Neural crest cell (in vitro differentiated cells): ENCODE measurements around the gene KRT12. TPM values are rescaled to one million over a fixed set of nuclear protein-coding genes. Genes with fewer than 3 reads are reported as not detected.
"Not testable (repeated sequence)": the region's sequence is repeated elsewhere in the genome, so short reads cannot be mapped to it uniquely, and the experiment has no call there.

Source experiments
- DNase-seq: peaks from one replicate; pipeline ENCODE4 v3.0.0; 2021; ENCODE audit warnings: low read depth, mixed read lengths, low spot score
- H3K27ac Mint-ChIP-seq: one replicate; pipeline ENCODE4 v1.8.0; 2021; ENCODE audit warnings: mild to moderate bottlenecking, mixed read lengths; ENCODE audit not compliant: unreplicated experiment
- H3K27me3 Mint-ChIP-seq: 2 replicates; pipeline ENCODE4 v1.8.0; 2021; ENCODE audit warnings: low read depth, mild to moderate bottlenecking, mixed read lengths
- H3K36me3 Mint-ChIP-seq: 2 replicates; pipeline ENCODE4 v1.8.0; 2021; ENCODE audit warnings: low read depth, mild to moderate bottlenecking, mixed read lengths
- H3K4me1 Mint-ChIP-seq: 2 replicates; pipeline ENCODE4 v1.8.0; 2021; ENCODE audit warnings: mixed read lengths
- H3K4me3 Mint-ChIP-seq: one replicate; pipeline ENCODE4 v1.8.0; 2021; ENCODE audit warnings: mild to moderate bottlenecking, mixed read lengths
- H3K9me3 Mint-ChIP-seq: 2 replicates; pipeline ENCODE4 v1.8.0; 2021; ENCODE audit warnings: mixed read lengths
- total RNA-seq: library from RNA; stranded (reverse); gene quantifications from 2 replicates; pipeline ENCODE4 v1.2.1, GENCODE V29; 2021
- TF ChIP-seq, protein P1 (sequence below): fragments of 200-600 bp; sonication (generic); conservative IDR thresholded peaks from 2 replicates; pipeline ENCODE4 v1.5.0; 2021; ENCODE audit warnings: antibody characterized with exemption, mild to moderate bottlenecking

The KRT12 gene
- total RNA-seq, 1 donor from 2014 or later = not detected

- Mint-ChIP-seq H3K9me3 (peaks cover 11% of the 10 kb centered on the region), H3K4me1 (peaks cover 15% of the 10 kb centered on the region), H3K4me3 (peak overlapping the region; percentile 95), H3K27me3 (peaks cover 37% of the 10 kb centered on the region), H3K27ac (peak overlapping the region; percentile 19), H3K36me3 (peaks cover 25% of the 10 kb centered on the region)
- TF ChIP-seq, protein P1, sequence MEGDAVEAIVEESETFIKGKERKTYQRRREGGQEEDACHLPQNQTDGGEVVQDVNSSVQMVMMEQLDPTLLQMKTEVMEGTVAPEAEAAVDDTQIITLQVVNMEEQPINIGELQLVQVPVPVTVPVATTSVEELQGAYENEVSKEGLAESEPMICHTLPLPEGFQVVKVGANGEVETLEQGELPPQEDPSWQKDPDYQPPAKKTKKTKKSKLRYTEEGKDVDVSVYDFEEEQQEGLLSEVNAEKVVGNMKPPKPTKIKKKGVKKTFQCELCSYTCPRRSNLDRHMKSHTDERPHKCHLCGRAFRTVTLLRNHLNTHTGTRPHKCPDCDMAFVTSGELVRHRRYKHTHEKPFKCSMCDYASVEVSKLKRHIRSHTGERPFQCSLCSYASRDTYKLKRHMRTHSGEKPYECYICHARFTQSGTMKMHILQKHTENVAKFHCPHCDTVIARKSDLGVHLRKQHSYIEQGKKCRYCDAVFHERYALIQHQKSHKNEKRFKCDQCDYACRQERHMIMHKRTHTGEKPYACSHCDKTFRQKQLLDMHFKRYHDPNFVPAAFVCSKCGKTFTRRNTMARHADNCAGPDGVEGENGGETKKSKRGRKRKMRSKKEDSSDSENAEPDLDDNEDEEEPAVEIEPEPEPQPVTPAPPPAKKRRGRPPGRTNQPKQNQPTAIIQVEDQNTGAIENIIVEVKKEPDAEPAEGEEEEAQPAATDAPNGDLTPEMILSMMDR = no peak
- peak; percentile 74 for DNase-seq
Observed at GRCh38 chr17:40818733-40819527, 48.1 kb downstream of the KRT12 start.

GRCh38 chr17:40818343-40818732 lies 48.7 kb downstream of the KRT12 start:
- H3K36me3 Mint-ChIP-seq = peaks cover 25% of the 10 kb centered on the region
- H3K9me3 Mint-ChIP-seq = peaks cover 11% of the 10 kb centered on the region
- H3K4me3 Mint-ChIP-seq = peak overlapping the region; percentile 95
- H3K27me3 Mint-ChIP-seq = peaks cover 38% of the 10 kb centered on the region
- H3K4me1 Mint-ChIP-seq = peaks cover 15% of the 10 kb centered on the region
- H3K27ac Mint-ChIP-seq = no peak overlapping the region
- TF ChIP-seq, protein P1 = no peak
- no peak for DNase-seq

DNA sequence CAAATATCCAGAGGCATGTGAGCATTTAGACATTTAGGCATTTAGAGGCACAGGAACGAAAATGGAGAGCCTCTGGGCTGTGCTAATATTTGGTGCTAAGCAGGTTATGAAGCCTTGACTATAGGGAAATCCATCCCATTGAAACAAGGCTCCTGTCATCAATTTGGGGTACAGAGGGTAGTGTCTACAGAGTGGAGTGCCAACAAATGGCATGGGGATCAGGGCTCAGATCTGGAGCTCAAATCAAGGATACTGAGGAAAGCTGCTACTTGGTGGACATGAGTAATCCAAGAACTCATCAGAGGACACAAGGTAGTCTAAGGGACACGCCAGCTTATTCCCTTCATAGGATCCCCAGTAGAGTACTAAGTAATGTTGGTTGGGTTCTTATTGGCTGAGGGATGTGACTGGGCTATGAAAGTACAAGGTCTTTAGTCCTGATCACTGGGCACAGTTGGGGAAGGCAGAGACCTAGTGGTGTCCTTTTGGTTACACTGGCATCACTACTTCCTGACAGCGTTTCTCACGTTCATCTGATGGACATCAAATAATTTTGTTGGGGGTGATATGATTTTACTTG lies 49.8 kb downstream of the KRT12 start:
- TF ChIP-seq, protein P1 = no peak
- Mint-ChIP-seq H3K27ac (no peak overlapping the region), H3K4me1 (peaks cover 15% of the 10 kb centered on the region), H3K36me3 (peaks cover 22% of the 10 kb centered on the region), H3K9me3 (peaks cover 11% of the 10 kb centered on the region), H3K27me3 (peaks cover 42% of the 10 kb centered on the region), H3K4me3 (peak overlapping the region; percentile 87)
- no peak for DNase-seq

DNA sequence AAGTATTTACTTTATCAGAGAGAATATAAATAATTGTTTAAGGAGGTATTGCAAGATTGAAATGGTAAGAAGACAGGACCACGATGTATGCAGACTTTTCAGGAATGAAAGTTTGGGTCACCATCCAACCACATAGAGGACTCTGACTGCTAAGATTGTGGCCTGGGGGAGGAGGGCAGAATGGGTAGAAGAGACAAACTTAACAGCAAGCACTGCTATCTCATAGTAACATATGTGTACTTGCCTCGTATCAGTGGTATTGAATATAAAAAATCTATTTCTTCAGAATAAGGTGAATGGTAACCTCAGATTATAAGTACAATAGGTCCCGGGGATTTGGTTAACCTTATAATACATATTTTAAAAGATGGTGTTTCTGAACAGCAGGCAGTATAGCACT lies 50.5 kb downstream of the KRT12 start:
- DNase-seq = no peak
- Mint-ChIP-seq H3K4me3 (peak overlapping the region; percentile 87), H3K27ac (no peak overlapping the region), H3K27me3 (peaks cover 44% of the 10 kb centered on the region), H3K4me1 (peaks cover 15% of the 10 kb centered on the region), H3K9me3 (peaks cover 11% of the 10 kb centered on the region), H3K36me3 (peaks cover 22% of the 10 kb centered on the region)
- TF ChIP-seq, protein P1 = no peak

DNA sequence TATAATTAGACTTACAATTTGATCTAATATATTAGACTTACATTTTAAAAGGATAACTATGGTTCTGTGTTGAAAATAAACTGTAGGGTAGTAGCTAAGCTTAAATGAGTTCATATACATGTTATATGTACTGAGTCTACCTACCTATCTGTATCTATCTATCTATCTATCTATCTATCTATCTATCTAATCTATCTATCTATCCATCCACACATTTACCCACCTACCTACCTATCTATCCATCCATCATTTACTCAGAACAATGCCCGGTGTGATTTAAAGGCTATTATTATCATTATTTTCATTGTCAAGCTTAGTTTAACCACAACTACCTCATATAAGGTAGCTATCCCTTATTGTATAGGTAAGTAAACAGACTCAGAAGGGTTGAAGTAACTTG lies 51.6 kb downstream of the KRT12 start:
- Mint-ChIP-seq H3K27me3 (peaks cover 54% of the 10 kb centered on the region), H3K4me1 (peaks cover 15% of the 10 kb centered on the region), H3K9me3 (peaks cover 11% of the 10 kb centered on the region), H3K4me3 (peak overlapping the region; percentile 32), H3K36me3 (peaks cover 21% of the 10 kb centered on the region), H3K27ac (no peak overlapping the region)
- DNase-seq = no peak
- TF ChIP-seq, protein P1 = no peak

GRCh38 chr17:40814657-40815056 lies 52.4 kb downstream of the KRT12 start:
- not testable (repeated sequence) for DNase-seq, H3K27ac Mint-ChIP-seq
- peaks cover 56% of the 10 kb centered on the region for H3K27me3 Mint-ChIP-seq

More at GRCh38 chr17:40814657-40815056, 52.4 kb downstream of the KRT12 start:
- H3K4me3 Mint-ChIP-seq = not testable (repeated sequence)
- H3K36me3 Mint-ChIP-seq = peaks cover 19% of the 10 kb centered on the region
- H3K9me3 Mint-ChIP-seq = peaks cover 11% of the 10 kb centered on the region
- H3K4me1 Mint-ChIP-seq = peaks cover 13% of the 10 kb centered on the region
